H9 (cell line): ENCODE data around the gene SLC25A39. TPM values are rescaled to one million over a fixed set of nuclear protein-coding genes. Genes with fewer than 3 reads are reported as not detected.

ENCODE experiments used
- DNase-seq: peaks from one replicate; pipeline ENCODE4 v3.0.0-alpha.2; 2017
- H2AFZ ChIP-seq: one replicate; pipeline ENCODE4 v1.6.1; 2013; ENCODE audit warnings: mild to moderate bottlenecking, low read length, control low read depth, moderate library complexity
- H2AK5ac ChIP-seq: 2 replicates; pipeline ENCODE4 v1.6.1; 2013; ENCODE audit warnings: low read length, control low read depth, mixed read lengths; ENCODE audit not compliant: insufficient read length
- H2BK120ac ChIP-seq: one replicate; pipeline ENCODE4 v1.6.1; 2013; ENCODE audit warnings: low read depth, mild to moderate bottlenecking, low read length, control low read depth, inconsistent platforms; ENCODE audit not compliant: poor library complexity, severe bottlenecking
- H2BK12ac ChIP-seq: 2 replicates; pipeline ENCODE4 v1.6.1; 2013; ENCODE audit warnings: low read length, control low read depth, mixed read lengths, low read depth; ENCODE audit not compliant: insufficient read length
- H2BK15ac ChIP-seq: 2 replicates; pipeline ENCODE4 v1.6.1; 2013; ENCODE audit warnings: low read depth, low read length, control low read depth
- H2BK20ac ChIP-seq: one replicate; pipeline ENCODE4 v1.6.1; 2013; ENCODE audit warnings: low read depth, mild to moderate bottlenecking, low read length, control low read depth, inconsistent platforms; ENCODE audit not compliant: poor library complexity, severe bottlenecking
- H2BK5ac ChIP-seq: 2 replicates; pipeline ENCODE4 v1.6.1; 2013; ENCODE audit warnings: low read length, control low read depth, mixed read lengths; ENCODE audit not compliant: insufficient read length
- H3K14ac ChIP-seq: 2 replicates; pipeline ENCODE4 v1.6.1; 2013; ENCODE audit warnings: low read length, control low read depth; ENCODE audit not compliant: insufficient read depth
- H3K18ac ChIP-seq: 2 replicates; pipeline ENCODE4 v1.6.1; 2013; ENCODE audit warnings: low read depth, mild to moderate bottlenecking, mixed read lengths, low read length, control low read depth; ENCODE audit not compliant: insufficient read length
- H3K23ac ChIP-seq: 2 replicates; pipeline ENCODE4 v1.6.1; 2013; ENCODE audit warnings: low read length, control low read depth, mixed read lengths, low read depth; ENCODE audit not compliant: insufficient read length
- H3K23me2 ChIP-seq: 2 replicates; pipeline ENCODE4 v1.6.1; 2013; ENCODE audit warnings: low read depth, mild to moderate bottlenecking, mixed read lengths, low read length, control low read depth; ENCODE audit not compliant: insufficient read length, poor library complexity, severe bottlenecking
- H3K27ac ChIP-seq: 2 replicates; pipeline ENCODE4 v1.5.1; 2013; ENCODE audit warnings: low read length, control low read depth, mixed read lengths, low read depth; ENCODE audit not compliant: insufficient read length
- H3K27me3 ChIP-seq: 2 replicates; pipeline ENCODE4 v1.6.1; 2013; ENCODE audit warnings: low read length, control low read depth, inconsistent platforms; ENCODE audit not compliant: insufficient read depth
- H3K4ac ChIP-seq: 2 replicates; pipeline ENCODE4 v1.6.1; 2013; ENCODE audit warnings: low read depth, mild to moderate bottlenecking, control low read depth, inconsistent platforms, low read length, moderate library complexity
- H3K4me1 ChIP-seq: 2 replicates; pipeline ENCODE4 v1.6.1; 2013; ENCODE audit warnings: low read length, control low read depth, inconsistent platforms; ENCODE audit not compliant: insufficient read depth
- H3K4me2 ChIP-seq: 2 replicates; pipeline ENCODE4 v1.6.1; 2013; ENCODE audit warnings: low read length, control low read depth, mixed read lengths; ENCODE audit not compliant: insufficient read length, insufficient read depth
- H3K56ac ChIP-seq: 2 replicates; pipeline ENCODE4 v1.6.1; 2013; ENCODE audit warnings: low read depth, mild to moderate bottlenecking, mixed read lengths, low read length, control low read depth; ENCODE audit not compliant: insufficient read length
- H3K79me1 ChIP-seq: 2 replicates; pipeline ENCODE4 v1.6.1; 2013; ENCODE audit warnings: low read depth, mild to moderate bottlenecking, moderate library complexity, low read length, control low read depth, inconsistent platforms; ENCODE audit not compliant: insufficient read depth, poor library complexity, severe bottlenecking
- H3K79me2 ChIP-seq: 2 replicates; pipeline ENCODE4 v1.6.1; 2013; ENCODE audit warnings: low read length, control low read depth, inconsistent platforms; ENCODE audit not compliant: insufficient read depth
- H3K9ac ChIP-seq: 2 replicates; pipeline ENCODE4 v1.6.1; 2013; ENCODE audit warnings: low read length, control low read depth, mixed read lengths; ENCODE audit not compliant: insufficient read length; ENCODE audit errors: extremely low read depth
- H3K9me3 ChIP-seq: one replicate; pipeline ENCODE4 v1.6.1; 2013; ENCODE audit warnings: low read depth, low read length, inconsistent platforms; ENCODE audit not compliant: control insufficient read depth
- H3T11ph ChIP-seq: one replicate; pipeline ENCODE4 v1.6.1; 2013; ENCODE audit warnings: mild to moderate bottlenecking, low read length, control low read depth, inconsistent platforms
- H4K20me1 ChIP-seq: one replicate; pipeline ENCODE4 v1.6.1; 2013; ENCODE audit not compliant: control insufficient read depth, insufficient read length, insufficient read depth
- H4K5ac ChIP-seq: 2 replicates; pipeline ENCODE4 v1.6.1; 2013; ENCODE audit warnings: low read depth, mild to moderate bottlenecking, mixed read lengths, low read length, control low read depth; ENCODE audit not compliant: insufficient read length
- H4K8ac ChIP-seq: replicated peaks from 2 replicates; pipeline ENCODE4 v1.6.1; 2013; ENCODE audit warnings: low read length, control low read depth, mixed read lengths, low read depth; ENCODE audit not compliant: insufficient read length
- H4K91ac ChIP-seq: 2 replicates; pipeline ENCODE4 v1.6.1; 2013; ENCODE audit warnings: low read depth, mild to moderate bottlenecking, moderate library complexity, mixed read lengths, low read length, control low read depth; ENCODE audit not compliant: insufficient read length
- H3K27ac Mint-ChIP-seq, 3 experiments: 2 replicates in 2 of 3; 3 replicates in 1 of 3; pipeline ENCODE4 v1.8.0; 2020 to 2021; ENCODE audit warnings: mixed read lengths in 3 of 3, mild to moderate bottlenecking in 1 of 3, moderate library complexity in 1 of 3
- H3K27me3 Mint-ChIP-seq: 2 replicates; pipeline ENCODE4 v1.8.0; 2021; ENCODE audit warnings: low read depth, mild to moderate bottlenecking, moderate library complexity, mixed read lengths
- H3K36me3 Mint-ChIP-seq, 3 experiments: 2 replicates in 2 of 3; 3 replicates in 1 of 3; pipeline ENCODE4 v1.8.0; 2020 to 2021; ENCODE audit warnings: low read depth in 3 of 3, mixed read lengths in 3 of 3; ENCODE audit not compliant: insufficient read depth in 1 of 3
- H3K4me1 Mint-ChIP-seq, 2 experiments: 2 replicates each; pipeline ENCODE4 v1.8.0; 2020; ENCODE audit warnings: mixed read lengths in 2 of 2
- H3K4me3 Mint-ChIP-seq, 2 experiments: 2 replicates in 1 of 2; 3 replicates in 1 of 2; pipeline ENCODE4 v1.8.0; 2020 to 2021; ENCODE audit warnings: mild to moderate bottlenecking in 2 of 2, mixed read lengths in 2 of 2, moderate library complexity in 1 of 2
- H3K9me3 Mint-ChIP-seq, 2 experiments: 2 replicates in 1 of 2; 3 replicates in 1 of 2; pipeline ENCODE4 v1.8.0; 2020; ENCODE audit warnings: mild to moderate bottlenecking in 2 of 2, mixed read lengths in 2 of 2, moderate library complexity in 1 of 2
- CTCF ChIP-seq: fragments of 200-600 bp; sonication (generic); conservative IDR thresholded peaks from 3 replicates; pipeline ENCODE4 v1.8.0; 2021; ENCODE audit warnings: antibody characterized with exemption, mild to moderate bottlenecking
- WGBS: extraction: QIAGEN DNeasy Blood & Tissue Kit; methylation state at CpG from one replicate; pipeline ENCODE4 v1.1.7; 2013; ENCODE audit warnings: missing lambda C conversion rate, low lambda C conversion rate, mixed read lengths; ENCODE audit not compliant: insufficient read length; ENCODE audit errors: extremely low coverage; 5-methylcytosine and 5-hydroxymethylcytosine counted together
- total RNA-seq: library from RNA; stranded (reverse); gene quantifications from 2 replicates; pipeline ENCODE4 v1.2.1, GENCODE V29; 2021

SLC25A39 gene
- total RNA-seq, 1 experiment from 2014 or later = 227 TPM

DNA sequence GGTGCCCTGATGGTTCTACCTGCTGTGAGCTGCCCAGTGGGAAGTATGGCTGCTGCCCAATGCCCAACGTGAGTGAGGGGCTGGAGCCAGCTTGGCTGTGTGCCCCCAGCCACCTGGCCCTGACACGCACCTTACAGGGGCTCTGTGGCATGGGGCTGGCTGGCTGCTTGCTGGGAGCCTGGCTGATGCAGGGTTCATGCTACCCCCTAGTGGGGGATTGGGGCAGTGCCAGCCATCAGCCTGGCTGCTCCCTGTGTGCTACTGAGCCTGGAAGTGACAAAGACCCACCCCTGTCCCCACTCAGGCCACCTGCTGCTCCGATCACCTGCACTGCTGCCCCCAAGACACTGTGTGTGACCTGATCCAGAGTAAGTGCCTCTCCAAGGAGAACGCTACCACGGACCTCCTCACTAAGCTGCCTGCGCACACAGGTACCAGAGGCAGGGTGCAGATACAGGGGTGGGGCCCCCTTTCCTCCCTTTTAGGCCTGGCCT, 26.2 kb upstream of the SLC25A39 start:
- H3K4me2 ChIP-seq = no peak overlapping the region
- Mint-ChIP-seq H3K27ac (no peak overlapping the region), H3K4me3 (no peak overlapping the region; a peak in 2 of 5 replicates), H3K9me3 (no peaks in the 10 kb centered on the region; a peak in 1 of 5 replicates), H3K4me1 (peaks cover 5 to 13% of the 10 kb centered on the region in 2 experiments), H3K27me3 (peaks cover 5% of the 10 kb centered on the region; the same call in 1 of the 2 replicates), H3K36me3 (peaks cover 3 to 17% (median 6%) of the 10 kb centered on the region in 3 experiments; a peak in 6 of 7 replicates)
- no peak overlapping the region for H3K4ac ChIP-seq
- H3K14ac ChIP-seq = no peak overlapping the region
- no peaks in the 10 kb centered on the region for H3K27me3 ChIP-seq
- no peaks in the 10 kb centered on the region for H3K79me1 ChIP-seq
- H4K8ac ChIP-seq = no peak overlapping the region
- no peak overlapping the region for H3K27ac ChIP-seq
- H3K9ac ChIP-seq = no peak overlapping the region
- no CpG with 5 or more reads among the region's 6 CpGs for WGBS
- DNase-seq = peak; percentile 90
- H2AK5ac ChIP-seq = no peak overlapping the region
- H4K5ac ChIP-seq = no peak overlapping the region
- H3K23me2 ChIP-seq = peaks cover 3% of the 10 kb centered on the region
- H4K91ac ChIP-seq = no peak overlapping the region
- no peak overlapping the region for H3K56ac ChIP-seq
- no peak overlapping the region for H2BK120ac ChIP-seq
- H3K79me2 ChIP-seq = no peaks in the 10 kb centered on the region
- H2BK5ac ChIP-seq = no peak overlapping the region
- peak; percentile 84 for TF ChIP-seq CTCF
- no peak overlapping the region for H2AFZ ChIP-seq
- no peaks in the 10 kb centered on the region for H3K4me1 ChIP-seq
- H3T11ph ChIP-seq = no peak overlapping the region
- H2BK12ac ChIP-seq = no peak overlapping the region
- H2BK15ac ChIP-seq = no peak overlapping the region
- H3K9me3 ChIP-seq = no peaks in the 10 kb centered on the region
- H2BK20ac ChIP-seq = no peak overlapping the region
- no peak overlapping the region for H3K18ac ChIP-seq
- no peak overlapping the region for H3K23ac ChIP-seq
- H4K20me1 ChIP-seq = no peaks in the 10 kb centered on the region
